Measurements from ENCODE around the gene NRXN2.

Gene NRXN2

DNA sequence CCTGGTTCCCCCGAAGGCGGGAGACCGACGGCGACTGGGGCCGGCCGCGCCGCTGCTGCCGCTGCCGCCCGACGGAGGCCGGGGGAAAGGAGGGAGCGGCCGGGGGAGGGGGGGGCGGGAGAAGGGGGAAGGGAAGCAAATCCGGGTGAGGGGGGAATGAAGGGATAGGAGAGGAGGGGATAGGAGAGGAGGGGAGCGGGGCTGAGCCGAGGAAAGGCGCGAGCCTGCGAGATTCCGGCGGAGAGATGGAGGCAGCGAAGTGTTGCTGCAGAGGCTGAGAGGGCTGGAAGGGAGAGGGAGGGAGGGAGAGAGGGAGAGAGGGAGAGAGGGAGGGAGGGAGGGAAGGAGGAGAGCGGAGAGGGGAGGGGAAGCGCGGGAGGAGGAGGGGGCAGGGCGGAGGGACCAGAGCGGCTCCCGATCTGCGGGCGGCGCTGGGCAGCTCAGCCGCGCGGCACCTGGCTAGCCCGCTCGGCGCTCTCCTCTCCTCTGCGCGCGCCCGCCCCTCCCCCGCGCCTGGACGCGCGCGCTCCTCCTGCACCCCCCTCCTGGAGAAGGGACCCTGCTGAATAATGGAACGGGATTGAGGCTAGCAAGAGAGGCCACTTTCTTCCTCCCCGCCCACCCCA, 79.6 kb downstream of the NRXN2 start:
- DNase-seq = no peak

DNA sequence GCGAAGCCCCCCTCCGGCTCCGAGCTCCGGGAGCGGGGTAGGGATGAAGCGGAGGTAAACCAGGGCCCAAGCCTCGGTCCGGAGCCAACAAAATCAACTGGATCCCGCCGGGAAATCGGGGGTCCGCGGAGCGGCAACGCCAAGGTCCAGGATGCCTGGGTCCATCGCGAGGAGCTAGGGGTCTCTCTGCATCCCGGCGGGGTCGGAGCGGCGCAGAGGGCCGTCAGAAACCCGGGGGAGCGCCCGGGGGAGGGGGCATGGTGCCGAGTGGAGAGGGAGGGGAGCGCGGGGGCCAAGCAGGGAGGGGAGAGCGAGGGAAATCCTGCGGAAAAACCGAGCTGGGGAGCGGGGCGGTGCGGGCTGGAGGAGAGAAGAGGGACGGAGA, 80.1 kb downstream of the NRXN2 start:
- DNase-seq = no peak

DNA sequence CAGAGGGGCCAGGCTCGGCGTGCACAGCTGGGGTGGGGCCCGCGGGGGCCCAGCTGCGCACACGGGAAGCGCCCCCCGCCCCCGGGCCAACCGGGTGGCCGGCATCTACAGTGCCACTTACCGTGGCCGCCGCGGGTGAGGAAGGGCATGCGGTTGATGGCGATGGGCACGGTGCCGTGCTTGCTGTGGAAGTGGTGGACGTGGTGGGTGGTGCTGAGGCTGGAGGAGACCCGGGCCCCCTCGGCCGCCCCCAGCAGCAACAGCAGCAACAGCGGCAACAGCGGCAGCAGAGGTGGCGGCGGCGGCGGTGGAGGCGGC, 80.6 kb downstream of the NRXN2 start:
- DNase-seq = no peak

DNA sequence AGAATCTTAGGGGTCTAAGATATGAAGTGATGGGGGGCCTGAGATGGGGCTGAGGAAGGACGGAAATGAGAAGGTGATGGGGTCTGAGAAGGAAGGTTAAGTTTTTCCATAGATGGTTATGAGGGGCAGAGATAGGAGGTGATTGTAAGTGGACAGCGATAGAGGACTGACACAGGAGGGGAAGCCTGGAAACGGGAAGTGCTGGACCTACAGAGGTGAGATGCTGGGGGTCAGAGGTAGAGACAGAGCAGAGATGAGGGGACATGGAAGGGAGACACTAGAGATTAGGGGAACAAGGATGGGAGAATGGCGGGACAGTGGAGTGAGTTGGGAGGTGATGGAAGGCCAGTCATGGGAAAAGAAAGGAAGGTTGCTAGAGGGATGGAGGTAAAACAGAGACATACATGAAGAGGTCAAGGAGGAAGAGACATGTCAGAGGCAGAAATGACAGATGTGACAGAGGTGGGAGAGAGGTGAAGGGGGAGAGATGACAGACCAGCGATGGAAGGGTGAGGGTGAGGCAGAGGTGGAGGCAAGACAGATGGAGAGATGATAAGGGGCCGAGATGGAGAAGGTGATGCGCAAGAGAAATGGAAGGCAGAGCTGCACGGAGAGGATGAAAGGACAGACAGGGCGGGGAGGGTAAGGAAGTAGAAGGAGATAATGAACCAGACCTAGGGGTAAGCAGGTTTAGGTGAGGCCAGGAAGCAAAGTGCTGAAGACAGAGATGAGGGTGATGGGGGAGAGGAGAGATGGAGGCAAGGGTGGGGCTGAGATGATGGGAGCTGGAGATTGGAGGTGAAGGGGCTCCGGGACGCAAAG, 81.2 kb downstream of the NRXN2 start:
- DNase-seq = no peak

DNA sequence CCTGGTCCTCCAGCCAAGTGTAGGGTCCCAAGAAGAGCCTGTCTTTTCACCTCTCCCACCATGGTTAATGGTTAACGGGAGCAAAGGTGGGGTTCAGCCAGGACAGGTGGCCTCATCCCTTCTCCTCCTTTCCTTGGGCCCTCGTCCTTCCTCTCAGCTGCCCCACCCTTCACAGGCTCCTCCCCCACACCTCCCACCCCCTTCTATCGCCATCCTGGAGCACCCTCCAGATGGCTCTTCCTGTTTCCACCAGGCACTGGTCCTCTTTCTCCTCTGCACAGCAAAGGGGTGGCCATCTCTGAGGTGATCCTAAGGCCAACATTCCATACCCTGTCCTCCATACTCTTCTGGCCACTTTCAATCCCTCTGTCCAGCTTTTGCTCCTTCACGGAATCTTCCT, 83.1 kb downstream of the NRXN2 start:
- no peak for DNase-seq

DNA sequence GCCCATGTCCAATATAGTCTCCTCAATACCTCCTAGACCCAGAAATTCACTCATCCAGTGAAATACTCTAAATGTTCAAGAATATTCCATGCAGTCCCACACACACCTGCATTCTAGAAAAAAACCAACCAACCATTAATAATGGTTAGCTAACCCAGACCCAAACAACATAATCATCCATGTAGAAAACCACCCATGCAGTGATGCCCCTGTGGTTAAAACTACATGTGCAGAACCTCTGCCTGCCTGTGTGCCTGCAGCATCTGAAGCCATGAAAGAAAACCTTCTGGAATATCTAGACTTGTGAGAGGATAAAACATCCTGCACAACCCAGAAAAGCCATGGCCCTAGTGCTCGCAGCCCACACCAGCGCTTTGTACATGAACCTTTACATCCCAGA, 84.2 kb downstream of the NRXN2 start:
- no peak for DNase-seq

DNA sequence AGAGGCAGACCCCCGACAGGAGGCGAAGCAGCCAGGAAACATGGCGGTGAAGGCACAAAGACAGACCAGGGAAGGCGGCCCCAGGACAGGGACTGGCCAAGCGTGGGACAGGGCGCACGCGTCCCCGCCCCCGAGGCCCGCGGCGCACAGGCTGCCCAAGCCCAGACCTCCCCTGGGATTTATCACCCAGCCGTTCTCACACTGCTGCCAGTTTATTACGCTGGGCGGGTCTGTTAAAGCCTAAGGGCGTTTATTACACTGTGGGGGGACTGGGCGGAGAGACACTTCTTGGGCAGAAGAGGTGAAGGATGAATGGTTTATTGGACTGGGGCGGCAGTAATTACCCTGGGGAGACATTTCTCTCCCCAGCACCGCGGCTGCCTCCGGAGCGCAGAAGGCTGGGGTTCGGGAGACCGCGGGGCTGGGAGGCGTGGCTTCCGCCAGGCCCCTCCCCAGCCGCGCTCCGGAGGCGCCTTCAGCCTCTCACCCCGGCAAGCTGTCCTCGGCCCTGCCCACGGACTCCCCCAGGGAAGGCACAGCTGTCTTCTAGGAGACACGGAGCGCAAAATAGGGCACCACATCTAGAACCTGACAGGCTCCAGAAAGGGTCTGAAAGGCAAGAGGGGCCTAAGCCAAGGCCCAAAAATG, 84.9 kb downstream of the NRXN2 start:
- DNase-seq = no peak

DNA sequence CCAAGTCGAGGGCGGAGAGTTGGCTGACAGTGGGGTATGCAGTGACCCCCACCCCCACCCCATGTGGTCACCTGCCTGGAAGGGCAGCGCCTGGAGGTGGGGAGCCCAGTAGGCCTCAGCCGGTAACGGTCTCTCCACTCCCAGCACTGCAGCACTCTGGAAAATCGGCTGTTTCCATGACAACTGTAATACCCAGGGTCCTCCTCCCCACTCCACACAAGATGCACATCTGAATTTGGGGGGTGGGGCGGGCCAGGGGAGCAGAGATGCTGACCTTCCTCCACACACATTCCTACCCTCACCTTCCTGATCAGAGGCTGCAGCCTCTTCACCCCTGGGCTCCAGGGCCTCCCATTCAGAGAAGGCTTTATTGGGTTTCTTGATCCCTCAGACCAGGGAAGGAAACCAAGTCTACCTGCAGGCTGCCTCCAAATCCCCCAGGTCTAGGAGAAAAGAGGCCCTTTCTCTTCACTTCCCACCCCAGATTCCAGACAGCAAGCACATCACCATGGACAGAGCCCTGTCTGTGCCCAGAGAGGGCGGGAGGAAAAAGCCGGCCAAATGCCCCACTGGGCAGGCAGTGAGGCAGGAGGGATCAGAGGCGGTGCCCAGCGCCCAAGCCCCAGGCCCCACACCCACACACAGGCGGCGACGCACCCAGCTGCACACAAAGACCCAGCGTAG, 85.5 kb downstream of the NRXN2 start:
- no peak for DNase-seq

DNA sequence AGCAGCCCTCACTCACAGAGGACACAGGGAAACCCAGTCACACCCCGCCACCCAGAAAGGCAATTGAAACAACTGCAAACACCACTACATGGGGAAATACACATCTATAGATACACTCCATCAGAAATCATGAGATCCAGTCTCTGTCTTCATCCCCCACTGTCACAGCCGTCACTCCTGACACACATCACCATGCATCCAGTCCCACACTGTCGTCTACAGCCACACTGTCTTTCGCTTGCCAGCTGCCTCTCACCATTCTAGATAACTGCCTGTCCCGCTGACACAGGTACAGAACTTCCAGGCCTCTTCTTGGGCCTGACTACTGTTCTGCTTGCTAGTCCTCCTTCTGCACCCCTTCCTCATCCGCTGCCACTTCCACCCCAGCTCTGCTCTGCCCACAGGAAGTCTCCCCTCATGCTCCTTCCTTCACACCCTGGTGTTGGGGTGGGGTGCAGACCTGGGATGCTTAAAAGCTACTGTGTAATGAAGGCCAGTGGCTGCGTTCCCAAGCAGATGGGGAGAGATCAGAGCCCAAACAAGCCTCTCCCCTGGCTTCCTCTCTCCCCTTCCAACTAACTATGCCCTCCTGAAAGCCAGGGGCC, 89.3 kb downstream of the NRXN2 start:
- DNase-seq = no peak

DNA sequence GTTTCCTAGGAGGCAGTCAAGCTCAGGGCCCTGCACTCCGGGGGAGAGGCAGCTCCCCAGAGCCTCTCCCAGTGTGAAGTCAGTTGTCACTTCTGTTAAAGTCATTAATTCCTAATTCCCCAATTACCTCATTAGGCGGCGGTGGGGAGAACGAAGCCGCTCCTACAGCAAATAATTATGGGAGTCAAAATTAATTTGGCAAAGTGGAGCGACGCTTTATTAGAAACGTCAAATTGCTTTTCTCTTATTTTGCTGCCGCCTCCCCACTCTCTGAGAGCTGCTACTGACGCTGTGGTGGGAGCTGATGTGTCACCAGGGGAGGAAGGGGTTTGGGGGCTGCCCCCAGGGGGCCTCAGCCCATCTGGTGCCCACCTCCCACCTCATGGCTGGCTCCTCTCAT, 90.3 kb downstream of the NRXN2 start:
- no peak for DNase-seq

DNA sequence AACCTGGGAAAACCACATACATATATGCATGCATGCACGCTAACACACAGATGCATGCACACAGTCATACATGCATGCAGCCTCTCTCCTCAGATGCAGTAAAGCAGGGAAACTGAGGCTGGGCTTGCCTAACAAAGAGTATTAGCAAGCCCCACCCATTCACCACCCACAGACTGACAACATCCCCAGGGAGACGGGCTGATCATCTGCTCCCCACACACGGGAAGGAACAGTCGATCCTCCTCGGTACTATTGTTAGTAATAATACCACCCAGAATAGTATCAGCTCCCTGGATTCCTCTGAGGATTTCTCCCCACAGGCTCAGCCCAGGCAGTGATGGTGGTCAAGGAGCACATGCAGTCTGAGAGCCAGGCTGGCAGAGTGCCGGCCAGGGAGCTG, 90.8 kb downstream of the NRXN2 start:
- DNase-seq = no peak

DNA sequence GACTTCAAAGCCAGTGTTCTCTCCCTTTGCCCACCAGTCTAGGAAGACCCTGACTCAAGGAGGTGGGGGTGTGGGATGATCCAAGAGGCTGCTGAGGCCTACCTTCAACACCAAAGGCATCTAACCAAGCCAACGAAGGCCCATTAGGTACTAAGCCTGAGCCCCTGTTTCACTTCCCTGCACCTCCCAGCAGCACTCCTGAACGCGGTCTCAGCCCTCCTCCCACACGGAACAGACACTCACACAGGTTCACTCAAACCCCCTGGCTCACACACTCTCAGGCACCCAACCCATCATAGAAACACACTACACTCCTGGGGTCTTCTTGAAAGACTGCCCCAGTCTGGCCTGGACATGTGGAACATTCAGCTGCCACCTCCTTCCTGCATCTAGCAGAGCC, 91.3 kb downstream of the NRXN2 start:
- no peak for DNase-seq

DNA sequence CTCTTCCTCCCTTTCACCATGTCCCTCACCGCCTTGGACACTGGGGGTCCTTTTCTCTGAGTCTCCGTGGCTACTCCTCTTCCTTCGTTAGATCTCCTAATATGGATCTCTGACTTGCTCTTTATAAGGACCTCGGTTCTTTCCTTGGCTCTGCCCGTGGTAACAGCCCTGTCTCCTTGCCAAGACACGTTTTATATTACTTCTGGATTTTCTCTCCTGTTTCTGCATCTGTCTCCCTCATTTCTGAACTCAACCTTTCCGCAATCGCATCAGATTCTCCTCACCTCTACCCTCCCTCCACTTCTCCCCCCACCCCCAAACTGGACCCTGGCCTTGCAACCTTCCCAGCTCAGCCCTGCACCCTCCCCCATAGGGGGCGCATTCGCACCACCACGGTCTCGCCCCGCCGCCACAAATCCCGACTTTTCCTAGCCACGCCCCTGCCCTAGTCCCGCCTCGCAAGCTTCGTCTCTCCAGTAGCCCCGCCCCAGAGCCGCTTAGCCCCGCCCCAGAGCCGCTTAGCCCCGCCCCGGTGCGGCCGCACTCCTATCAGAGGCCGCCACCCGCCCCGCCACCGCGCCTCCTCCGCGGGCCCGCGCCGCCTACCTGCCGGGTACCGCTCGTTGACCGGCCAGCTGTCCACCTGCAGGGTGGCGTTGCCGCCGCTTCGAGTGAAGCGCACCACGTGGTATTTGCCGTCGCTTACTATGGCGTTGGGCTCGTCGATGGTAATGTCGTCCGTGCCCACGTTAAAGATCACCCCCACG, 93.0 kb downstream of the NRXN2 start:
- no peak for DNase-seq

DNA sequence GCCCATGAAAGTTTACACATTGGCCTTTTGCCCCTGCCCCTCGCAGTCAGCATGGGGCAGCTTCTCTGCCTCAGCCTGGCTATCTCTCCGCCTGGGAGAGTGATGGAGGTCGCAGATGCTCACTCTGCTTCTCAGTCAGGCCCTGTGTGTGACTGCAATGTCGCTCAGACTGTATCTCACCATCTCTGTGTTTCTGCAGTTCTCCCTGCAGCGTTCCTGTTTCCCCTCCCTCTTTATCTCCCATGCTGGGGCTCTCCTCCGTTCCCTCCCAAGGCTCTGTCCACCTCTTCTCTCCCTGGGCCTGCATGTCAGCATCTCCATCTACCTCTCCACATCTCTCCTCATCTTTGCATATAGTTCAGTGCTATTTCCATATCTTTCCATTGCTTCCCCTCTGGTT, 93.9 kb downstream of the NRXN2 start:
- DNase-seq = no peak

DNA sequence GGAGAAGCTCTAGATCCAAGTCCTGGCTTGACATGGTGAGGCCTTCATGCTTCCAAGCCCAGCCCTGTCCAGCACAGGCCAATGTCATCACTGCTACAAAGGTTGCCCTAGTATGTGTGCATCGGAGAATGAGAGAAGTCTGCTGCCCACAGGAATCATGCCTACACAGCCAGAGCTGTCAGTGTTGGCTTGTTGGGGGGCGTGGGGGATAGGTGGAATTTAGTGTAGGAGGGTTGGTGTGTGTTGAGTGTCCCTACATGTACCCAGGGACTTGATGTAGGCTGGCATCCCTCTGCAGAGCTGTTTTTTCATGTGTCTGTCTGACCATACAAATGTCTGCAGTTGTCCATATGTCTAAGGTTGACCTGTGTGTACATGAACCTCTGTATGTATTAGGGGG, 94.4 kb downstream of the NRXN2 start:
- no peak for DNase-seq

DNA sequence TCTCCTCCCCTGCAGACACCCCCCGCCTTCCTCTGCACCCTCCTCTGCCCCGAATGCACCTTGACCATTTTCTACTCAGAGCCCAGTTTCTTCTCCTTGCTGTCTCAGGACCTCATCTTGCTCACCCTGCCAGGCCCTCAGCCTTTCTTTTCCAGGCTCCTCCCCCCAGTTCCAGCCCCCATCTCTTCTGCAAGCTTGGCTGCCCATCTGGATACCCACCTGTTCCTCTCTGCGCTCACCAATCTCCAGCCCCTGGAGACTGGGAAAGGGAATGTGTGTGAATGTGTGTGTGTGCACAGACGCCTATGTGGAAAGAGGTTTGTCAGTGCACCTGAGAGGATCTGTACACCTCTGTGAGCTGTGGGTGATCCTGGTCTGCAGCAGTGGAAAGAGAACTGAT, 95.6 kb downstream of the NRXN2 start:
- DNase-seq = no peak

DNA sequence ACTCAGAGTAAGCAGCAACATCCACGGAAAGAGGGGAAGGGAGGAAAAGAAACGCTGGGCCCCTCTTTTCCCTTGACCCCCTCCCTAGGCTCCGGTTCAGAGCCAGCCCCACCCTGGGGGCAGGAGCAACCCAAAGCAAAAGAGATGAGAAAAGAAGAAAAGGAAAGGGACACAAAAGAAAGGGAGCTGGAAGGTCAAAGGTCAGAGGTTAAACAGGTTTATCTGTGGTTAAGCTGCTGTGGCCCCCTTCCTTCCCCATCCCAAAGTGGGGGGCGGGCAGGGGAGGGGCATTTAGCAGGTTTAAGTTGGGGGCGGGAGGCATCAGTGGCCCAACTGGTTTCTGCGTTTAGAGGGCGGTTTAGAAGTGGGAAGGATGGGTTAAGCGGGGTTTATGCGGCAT, 96.4 kb downstream of the NRXN2 start:
- DNase-seq = no peak

DNA sequence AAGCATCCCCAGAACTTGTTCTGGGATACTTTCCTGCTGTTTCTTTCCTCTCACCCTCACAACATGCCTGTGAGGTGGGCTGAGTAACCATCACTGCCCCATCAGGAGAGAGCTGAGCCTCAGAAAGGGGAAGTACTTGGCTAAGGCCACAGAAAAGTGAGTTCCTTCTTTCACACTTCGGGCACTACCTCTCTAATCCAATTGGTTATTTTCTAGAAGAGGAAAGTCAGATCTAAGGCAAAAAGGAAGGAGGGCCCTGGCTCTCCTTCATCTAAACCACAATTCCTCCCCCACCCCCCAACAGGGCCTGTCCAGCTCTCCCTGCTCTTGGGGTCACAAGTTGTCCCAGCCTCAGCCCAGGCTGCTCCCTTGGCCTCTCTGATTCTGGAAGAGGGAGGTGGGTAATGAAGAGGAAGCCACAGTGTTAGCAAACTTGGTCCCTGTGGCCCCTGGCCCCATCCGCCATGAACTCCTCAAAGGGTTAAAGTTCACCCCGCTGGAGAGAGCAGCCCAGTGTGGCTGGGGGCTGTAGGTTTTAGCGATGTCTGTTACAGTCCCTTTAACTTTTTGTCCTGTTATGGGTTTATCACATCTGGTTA, 98.0 kb downstream of the NRXN2 start:
- DNase-seq = no peak

DNA sequence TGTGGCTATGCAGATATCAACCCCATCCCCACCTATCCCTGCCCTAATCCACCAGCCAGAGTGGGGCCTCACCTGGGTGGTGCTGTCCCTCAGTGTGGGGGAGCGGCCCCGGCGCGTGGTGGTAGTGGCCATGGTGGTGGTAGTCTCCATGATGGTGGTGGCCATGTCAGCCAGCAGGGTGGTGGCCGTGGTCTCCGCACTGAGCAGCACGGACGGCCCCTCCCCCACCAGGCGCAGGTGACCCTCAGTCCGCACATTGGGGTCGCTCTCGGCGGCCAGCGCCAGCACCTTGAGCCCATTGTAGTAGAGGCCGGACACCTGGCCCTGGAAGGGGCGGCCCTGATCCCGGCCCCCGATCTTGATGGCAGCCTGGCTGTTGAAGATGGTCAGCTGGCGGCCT, 100.3 kb downstream of the NRXN2 start:
- no peak for DNase-seq

DNA sequence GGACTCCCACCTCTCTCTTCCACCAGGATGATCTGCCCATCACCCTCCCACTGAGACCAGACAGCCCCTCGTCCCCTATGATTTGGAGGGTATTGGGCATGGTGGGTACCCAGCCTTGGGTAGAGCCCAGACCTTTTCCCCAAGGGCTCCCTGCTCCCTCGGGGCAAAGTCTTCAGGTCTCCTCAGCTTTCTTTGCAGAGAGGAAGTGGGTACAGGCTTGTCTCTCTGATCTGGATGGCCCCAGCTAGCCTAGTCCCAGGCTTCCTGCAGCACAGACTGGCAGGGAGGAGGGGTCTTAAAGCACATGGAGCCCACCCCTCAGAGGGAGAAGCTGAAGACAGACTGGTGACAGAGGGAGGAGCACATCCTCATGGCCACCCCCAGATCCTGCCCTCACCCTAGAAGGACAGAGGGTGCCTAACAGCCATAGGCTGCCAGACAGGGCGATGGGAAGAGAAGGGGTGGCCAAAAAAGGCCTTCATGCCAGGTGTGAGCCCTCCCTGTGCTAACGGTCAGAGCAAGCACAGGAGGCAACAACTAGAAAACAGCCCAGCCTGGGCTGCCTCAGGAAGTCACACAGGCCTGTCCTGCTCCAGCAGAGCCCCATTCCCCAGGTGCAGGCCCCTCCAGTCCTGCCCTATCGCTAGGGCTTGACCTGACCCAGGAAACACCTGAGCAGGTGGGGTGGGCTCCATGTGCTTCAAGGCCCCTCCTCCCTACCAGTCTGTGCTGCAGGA, 101.5 kb downstream of the NRXN2 start:
- no peak for DNase-seq

DNA sequence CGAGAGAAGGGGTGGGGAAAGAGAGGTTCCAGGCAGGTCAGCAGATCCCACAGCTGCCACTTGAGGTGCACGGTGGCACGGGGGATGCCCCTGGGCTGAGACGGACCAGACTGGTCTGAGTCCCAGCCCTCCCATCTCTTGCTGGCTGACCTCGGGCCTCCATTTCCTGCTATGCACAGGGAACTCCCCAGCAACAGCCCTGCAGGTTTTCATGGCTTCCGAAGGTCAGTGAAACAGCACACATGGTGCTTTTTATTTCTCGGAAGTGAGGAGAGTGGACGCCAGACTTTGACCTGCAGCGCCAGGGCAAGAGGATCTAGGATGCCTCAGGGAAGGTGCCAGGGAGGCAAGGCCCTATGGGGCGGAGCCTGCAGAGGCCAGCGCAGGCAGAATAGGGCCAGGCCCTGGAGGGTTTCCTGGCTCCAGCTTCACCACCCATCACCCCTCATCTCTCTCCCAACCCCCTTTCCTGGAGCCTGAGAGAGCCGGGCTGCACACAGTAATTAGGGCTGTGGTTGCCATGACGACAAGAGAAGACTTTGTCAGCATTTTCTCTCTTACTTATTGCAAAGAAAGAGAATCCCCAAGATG, 102.5 kb downstream of the NRXN2 start:
- DNase-seq = no peak
